ENCODE results near the gene EPHB2. TPM values are rescaled to one million over a fixed set of nuclear protein-coding genes. Genes with fewer than 3 reads are reported as not detected.
"Not testable (repeated sequence)": the region's sequence is repeated elsewhere in the genome, so short reads cannot be mapped to it uniquely, and the experiment has no call there.

Gene EPHB2
- total RNA-seq, 1 donor from 2014 or later = 3.7 TPM

- no peak for DNase-seq (ENCODE audit: low spot score)
Measured at GRCh38 chr1:22914633-22915217, 204.1 kb downstream of the EPHB2 start.

DNA sequence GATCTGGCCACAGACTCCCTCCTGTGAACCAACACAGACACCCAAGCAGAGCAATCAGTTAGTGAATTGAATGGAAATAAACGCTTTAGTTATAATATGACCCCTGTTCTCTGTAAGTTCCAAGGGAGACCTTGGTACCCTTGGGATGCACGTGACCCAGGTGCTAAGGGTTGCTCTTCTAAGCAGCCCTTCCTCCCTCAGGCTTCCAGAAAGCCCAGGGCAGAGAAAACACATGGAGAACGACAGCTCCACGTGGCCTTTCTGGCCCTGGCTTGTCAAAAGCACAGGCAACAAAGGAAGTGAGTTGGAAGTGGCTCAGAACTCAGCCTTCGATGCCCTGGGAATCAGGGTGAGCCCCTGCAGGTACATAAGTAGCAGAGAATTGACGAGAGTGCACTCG lies 204.6 kb downstream of the EPHB2 start:
- DNase-seq (ENCODE audit: low spot score) = no peak

DNA sequence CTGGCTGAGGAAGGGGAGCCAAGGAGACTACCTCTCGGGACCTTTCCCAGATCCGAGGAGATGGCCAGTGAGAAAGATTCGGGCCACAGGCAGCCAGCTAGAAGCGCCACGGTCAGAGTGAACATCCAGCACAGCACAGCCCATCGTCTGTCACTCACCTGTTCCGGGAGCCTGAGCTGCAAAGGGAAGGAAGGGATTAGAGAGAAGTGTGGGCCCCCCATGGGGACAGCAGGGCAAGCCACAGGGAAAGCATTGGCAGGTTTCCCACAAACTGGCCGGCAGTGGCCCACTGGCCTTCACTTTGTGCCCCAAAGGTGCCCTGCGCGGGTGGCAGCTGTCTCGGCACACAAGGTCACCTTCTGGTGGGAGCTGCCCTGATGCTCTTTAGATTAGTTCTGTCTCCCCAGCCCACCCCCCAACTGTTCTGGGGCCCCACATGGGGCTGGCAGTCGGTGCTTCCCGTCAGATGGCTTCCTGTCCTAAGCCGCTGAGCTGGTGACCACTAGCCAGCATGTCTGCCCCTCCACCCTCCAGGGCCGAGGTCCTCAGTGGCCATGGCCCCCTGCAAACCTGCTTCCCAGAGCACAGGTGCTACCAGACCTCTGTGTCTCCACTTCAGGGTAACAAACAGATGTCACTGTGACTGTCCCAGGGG lies 205.3 kb downstream of the EPHB2 start:
- DNase-seq (ENCODE audit: low spot score) = no peak

- DNase-seq (ENCODE audit: low spot score) = no peak
Measured at GRCh38 chr1:22916471-22916820, 205.8 kb downstream of the EPHB2 start.

DNA sequence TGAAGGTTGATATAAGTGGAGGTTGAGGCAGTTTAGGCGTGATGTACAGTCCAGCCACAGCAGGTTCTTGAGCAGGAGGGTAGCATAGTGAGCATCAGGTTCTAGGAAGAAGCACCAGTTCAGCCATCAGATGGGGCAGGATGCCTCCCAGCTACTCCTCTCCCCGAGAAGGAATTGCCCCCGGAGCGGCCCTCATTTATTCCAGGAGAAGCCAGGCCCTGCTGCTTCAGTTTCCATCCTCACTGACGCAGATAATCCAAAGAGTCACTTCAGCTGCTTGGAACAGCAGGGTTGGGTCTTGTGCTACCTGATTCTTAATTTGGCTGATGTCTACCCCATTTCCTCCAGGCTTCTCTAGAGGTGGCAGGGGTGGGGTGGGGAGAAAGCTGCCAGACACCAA lies 207.3 kb downstream of the EPHB2 start:
- no peak for DNase-seq (ENCODE audit: low spot score)

DNA sequence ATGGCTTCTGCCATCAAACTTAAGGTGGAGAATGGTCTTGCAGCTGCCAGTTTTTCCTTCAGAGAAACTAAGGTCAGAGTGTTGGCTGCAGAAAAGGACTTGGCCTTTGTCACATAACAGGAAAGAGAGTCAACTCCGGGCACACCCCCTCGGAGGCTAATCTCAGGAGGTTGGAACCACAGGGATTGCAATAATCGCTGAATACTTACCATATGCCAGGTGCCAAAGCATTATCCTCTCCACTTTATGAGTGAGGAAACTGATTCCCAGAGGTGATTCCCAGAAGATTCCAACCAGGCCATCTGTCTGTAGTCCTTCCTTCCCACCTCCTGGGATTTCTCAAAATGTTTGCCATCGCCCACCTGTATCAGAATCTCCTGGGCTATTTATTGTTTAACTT lies 208.0 kb downstream of the EPHB2 start:
- no peak for DNase-seq (ENCODE audit: low spot score)

DNA sequence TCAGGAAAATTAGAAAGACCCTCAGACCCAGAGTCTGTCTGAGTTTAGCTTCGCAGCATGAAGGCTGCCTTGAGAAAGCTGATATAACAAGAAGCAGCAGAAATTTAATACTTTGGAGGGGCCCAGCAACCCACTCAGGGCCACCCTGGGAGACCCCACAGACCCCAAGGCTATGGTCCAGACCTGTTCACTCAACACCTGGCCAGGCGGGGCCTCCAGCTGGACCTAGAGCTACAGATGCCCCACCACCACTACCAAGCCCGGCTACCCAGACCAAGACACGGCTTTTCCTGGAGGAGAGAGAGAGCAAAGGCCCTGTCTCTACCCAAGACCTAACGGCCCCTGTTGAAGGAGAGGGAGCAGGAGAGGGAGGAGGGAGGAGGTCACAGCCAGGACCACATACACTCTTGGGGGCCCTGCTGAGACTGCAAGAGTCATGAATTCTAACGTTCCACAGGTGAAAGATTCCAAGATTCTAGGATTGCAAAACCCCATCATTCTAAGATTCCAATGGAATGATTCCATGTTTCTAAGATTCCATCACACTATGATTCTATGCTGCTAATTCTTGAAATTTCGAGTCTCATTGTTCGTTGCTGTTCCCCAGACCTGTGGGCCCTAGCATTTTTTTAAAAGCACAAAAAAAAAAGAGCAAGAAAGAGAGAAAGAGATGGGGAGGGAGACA lies 208.8 kb downstream of the EPHB2 start:
- DNase-seq (ENCODE audit: low spot score) = no peak

GRCh38 chr1:22920026-22920733 lies 209.5 kb downstream of the EPHB2 start:
- DNase-seq (ENCODE audit: low spot score) = no peak

DNA sequence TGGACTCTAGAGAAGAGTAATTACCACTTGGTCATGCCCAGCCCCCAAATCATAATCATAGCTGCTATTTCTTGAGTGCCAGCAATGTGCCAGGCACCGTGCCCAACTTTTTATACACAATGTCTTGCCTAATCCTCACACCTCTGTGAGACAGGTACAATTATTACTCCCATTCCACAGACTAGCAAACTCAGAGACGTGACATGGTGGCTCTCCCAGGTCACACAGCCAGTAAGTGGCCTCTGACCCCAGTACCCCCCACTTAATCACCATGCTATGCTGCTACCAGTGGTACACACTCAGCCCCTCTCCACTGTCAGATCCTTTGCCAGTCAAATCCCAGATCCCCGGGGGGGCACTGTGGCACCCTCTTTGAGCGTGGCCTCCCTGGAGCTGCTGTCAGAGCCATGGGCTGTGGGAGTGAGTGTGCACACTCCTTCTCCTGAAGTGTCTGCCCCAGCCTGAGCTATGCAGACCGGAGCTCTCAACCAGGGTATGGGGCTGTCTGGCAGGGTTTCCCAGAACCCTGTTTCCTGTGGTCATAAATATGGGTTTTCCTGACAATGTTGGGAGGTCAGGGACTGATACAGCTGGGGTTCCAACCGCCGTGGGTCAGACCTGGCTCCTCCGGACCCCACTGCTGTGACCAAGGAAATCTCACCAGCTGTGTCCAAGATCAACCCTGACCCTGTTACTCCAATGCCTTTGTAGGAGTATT lies 210.3 kb downstream of the EPHB2 start:
- DNase-seq (ENCODE audit: low spot score) = no peak

GRCh38 chr1:22921452-22922126 lies 210.9 kb downstream of the EPHB2 start:
- no peak for DNase-seq (ENCODE audit: low spot score)

DNA sequence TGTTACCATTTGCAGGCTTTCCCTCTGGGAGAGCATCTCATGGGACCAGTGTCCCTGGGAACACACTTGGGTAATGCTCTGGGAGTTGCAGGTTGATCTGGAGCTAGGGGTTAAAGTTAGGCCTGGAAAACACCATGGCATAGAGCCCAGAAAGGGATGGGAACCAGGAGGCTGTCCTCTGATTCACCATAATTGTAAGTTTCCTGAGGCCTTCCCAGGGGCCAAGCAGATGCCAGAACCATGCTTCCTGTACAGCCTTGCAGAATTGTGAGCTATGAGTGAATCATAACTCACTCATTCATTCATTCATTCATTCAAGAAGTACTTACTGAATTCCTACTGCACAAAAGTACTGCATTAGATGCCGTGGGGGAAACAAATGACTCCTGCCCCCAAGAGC lies 212.0 kb downstream of the EPHB2 start:
- DNase-seq (ENCODE audit: low spot score) = no peak

- DNase-seq (ENCODE audit: low spot score) = no peak
Measured at GRCh38 chr1:22925111-22925510, 214.5 kb downstream of the EPHB2 start.

DNA sequence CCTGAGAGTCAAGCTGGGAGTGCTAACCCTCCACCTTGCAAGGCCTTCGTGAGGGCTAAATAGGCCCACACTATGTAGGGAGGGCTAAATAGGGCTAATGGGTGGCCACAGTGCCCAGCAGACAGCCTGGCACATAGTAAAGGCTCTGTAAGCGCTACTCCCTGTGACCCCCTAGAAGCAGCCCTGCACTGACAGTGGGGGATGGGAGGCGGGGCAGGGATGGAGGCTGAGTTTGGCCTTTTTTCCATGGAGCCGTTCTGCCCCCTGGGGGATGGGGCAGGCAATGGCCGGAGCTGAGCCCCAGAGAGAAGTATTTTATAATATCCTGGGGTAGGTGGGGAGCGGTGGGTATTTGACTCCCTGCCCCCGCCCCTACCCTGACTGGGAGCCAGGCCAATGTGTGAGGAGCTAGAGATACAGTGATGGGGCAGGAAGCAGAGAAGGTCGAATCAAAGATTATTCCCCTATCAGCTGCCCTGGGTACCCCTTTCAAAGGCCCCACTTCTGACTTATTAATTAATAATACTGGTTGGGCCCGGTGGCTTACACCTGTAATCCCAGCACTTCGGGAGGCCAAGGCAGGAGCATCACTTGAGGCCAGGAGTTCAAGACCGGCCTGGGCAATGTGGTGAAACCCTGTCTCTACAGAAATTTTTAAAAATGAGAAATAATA lies 219.7 kb downstream of the EPHB2 start:
- no peak for DNase-seq (ENCODE audit: low spot score)

DNA sequence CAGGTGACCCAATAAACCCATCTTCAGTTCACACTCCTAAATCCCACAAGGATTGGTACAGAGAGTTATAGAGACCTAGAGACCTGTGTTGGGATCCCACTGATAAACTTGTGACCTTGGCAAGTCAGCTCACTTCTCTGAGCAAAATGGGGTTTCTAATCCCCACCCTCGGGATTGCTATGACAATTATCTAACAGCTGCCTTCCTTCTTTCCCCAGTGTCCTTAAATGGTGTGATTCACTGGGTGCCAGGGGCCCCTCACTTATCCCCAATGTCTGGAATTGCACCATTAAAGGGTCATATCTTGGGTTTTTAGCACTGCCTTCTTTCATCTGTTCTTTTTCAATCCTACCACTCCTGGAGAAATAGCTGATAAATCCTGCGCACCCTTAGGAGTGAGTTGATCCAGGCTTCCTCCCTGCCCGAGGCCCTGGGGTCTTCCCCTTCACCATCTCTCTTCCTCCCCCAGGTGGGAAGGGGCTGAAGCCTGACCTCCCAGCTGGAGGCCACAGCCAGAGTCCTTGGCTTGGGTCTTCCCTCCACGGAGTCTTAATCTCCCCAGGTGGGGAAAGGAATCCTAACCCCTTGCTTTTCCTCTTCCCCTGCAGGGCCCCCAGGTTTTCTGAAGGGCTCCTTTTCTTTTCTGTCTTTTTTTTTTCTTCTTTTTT lies 222.3 kb downstream of the EPHB2 start:
- no peak for DNase-seq (ENCODE audit: low spot score)

DNA sequence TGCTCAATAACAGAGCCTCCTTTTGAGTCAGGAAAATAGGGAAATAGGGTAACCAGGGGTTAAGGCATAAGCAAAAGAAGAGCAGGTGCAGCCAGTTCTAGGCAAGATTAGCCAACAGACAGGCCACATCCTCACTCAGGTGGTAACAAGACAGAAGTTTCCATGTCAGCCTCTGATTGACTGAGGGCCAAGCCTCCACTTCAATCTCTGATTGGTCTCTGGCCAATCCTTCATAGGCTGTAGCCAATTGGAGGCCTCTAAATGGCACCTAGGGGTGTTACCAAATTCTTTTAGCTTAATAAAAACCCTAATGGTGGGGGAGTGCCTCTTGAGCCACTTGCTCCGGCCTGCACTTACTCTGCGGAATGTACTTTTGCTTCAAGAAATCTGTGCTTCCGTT lies 224.8 kb downstream of the EPHB2 start:
- no peak for DNase-seq (ENCODE audit: low spot score)

- DNase-seq (ENCODE audit: low spot score) = no peak
Measured at GRCh38 chr1:22936681-22937080, 226.0 kb downstream of the EPHB2 start.

- no peak for DNase-seq (ENCODE audit: low spot score)
Measured at GRCh38 chr1:22941257-22941656, 230.6 kb downstream of the EPHB2 start.

- DNase-seq (ENCODE audit: low spot score) = no peak
Measured at GRCh38 chr1:22944346-22945055, 233.9 kb downstream of the EPHB2 start.

DNA sequence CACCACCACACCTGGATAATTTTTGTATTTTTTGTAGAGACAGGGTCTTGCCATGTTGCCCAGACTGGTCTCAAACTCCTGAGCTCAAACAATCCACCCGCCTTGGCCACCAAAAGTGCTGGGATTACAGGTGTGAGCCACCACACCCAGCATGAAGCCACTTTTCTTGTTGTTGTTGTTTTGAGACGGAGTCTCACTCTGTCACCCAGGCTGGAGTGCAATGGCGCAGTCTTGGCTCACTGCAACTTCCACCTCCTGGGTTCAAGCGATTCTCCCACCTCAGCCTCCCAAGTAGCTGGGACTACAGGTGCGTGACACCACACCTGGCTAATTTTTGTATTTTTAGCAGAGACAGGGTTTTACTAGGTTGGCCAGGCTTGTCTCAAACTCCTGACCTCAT lies 234.5 kb downstream of the EPHB2 start:
- DNase-seq (ENCODE audit: low spot score) = not testable (repeated sequence)

- no peak for DNase-seq (ENCODE audit: low spot score)
Measured at GRCh38 chr1:22949822-22950331, 239.2 kb downstream of the EPHB2 start.
